Mesodermal cell (in vitro differentiated cells): ENCODE results near the gene KRT3.

Experiments
- H3K27ac ChIP-seq: 2 replicates; pipeline ENCODE4 v1.7.0; 2013; ENCODE audit warnings: mild to moderate bottlenecking, low read depth, low read length, moderate library complexity; ENCODE audit not compliant: severe bottlenecking
- H3K36me3 ChIP-seq: 2 replicates; pipeline ENCODE4 v1.7.1; 2013; ENCODE audit warnings: mild to moderate bottlenecking, low read length, moderate library complexity; ENCODE audit not compliant: control insufficient read depth, insufficient read depth
- H3K4me1 ChIP-seq: one replicate; pipeline ENCODE4 v1.7.1; 2013; ENCODE audit warnings: mild to moderate bottlenecking, low read length; ENCODE audit not compliant: insufficient read depth, control insufficient read depth, poor library complexity, severe bottlenecking
- H3K4me3 ChIP-seq: 2 replicates; pipeline ENCODE4 v1.7.0; 2013; ENCODE audit warnings: low read length, control low read depth, mild to moderate bottlenecking; ENCODE audit not compliant: insufficient read depth, poor library complexity, severe bottlenecking; ENCODE audit errors: extremely low read depth
- H3K9me3 ChIP-seq: 2 replicates; pipeline ENCODE4 v1.7.1; 2013; ENCODE audit warnings: mild to moderate bottlenecking, low read length, moderate library complexity; ENCODE audit not compliant: control insufficient read depth
- WGBS, 2 experiments: methylation state at CpG; one replicate each; pipeline ENCODE4 v1.1.5; 2013; ENCODE audit warnings: missing lambda C conversion rate in 2 of 2; ENCODE audit not compliant: insufficient coverage in 2 of 2; 5-methylcytosine and 5-hydroxymethylcytosine counted together

The KRT3 gene

GRCh38 chr12:52826611-52827498, 30.9 kb upstream of the KRT3 start:
- Histone ChIP-seq H3K9me3 (no peaks in the 10 kb centered on the region), H3K4me3 (no peak overlapping the region), H3K27ac (no peak overlapping the region), H3K4me1 (peaks cover 4% of the 10 kb centered on the region), H3K36me3 (no peaks in the 10 kb centered on the region)
- WGBS, 2 experiments: 90 to 96% methylated on average over 10 to 11 of the region's 11 CpGs

DNA sequence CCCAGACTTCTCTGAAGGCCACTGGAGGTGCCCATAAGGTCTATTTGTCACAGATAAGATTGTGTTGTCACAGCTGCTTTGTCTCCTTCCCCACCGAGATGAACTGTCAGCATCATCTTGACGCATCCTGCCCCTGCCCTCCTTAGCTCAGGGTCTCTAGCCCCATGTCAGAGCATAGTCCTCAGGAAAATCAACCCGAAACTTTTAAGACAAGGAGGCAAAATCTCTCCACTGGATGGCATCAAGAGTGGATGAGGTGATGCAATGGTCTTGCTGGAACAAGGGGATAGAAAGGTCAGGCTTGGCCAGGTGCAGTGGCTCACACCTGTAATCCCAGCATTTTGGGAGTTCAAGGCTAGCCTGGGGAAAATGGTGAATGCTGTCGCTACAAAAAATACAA, 30.0 kb upstream of the KRT3 start:
- Histone ChIP-seq H3K9me3 (no peaks in the 10 kb centered on the region), H3K36me3 (no peaks in the 10 kb centered on the region), H3K27ac (no peak overlapping the region), H3K4me3 (no peak overlapping the region), H3K4me1 (peaks cover 6% of the 10 kb centered on the region)
- 95 to 96% methylated on average over 3 of the region's 4 CpGs for WGBS, 2 experiments

DNA sequence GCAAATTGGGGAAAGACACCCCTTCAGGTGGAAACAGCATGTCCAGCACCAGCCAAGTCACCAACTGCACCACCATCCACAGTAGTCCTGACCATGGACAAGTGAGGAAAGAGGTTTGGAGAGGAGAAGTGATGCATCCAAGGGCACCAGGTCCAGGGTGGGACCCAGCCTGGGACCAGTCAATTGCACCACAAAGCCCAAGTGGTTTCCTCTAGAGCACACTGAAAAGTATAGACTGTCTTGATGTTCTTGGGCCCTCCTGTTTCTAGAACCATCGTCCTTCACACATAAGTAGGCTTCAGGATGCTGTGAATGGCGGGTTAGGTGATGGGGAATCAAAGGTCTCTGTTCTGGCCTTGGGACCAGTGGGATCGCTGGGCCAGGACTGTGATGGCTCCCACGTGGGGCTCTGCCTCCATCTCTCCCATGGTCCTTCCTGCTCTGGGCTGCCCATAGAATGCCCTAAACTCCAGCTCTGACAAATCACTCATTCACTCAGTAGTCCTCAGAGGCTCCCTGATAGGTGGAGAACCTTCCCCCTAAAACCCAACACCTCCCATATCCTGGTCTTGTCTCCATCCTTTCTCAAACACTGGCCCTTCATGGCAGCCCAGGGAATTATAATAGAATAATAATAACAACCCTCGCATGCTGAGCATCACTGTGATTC, 29.0 kb upstream of the KRT3 start:
- H3K36me3 ChIP-seq: no peaks in the 10 kb centered on the region
- no peak overlapping the region for H3K4me3 ChIP-seq
- H3K9me3 ChIP-seq: no peaks in the 10 kb centered on the region
- 86 to 95% methylated on average over 3 of the region's 5 CpGs for WGBS, 2 experiments
- no peak overlapping the region for H3K27ac ChIP-seq
- H3K4me1 ChIP-seq: peaks cover 6% of the 10 kb centered on the region

DNA sequence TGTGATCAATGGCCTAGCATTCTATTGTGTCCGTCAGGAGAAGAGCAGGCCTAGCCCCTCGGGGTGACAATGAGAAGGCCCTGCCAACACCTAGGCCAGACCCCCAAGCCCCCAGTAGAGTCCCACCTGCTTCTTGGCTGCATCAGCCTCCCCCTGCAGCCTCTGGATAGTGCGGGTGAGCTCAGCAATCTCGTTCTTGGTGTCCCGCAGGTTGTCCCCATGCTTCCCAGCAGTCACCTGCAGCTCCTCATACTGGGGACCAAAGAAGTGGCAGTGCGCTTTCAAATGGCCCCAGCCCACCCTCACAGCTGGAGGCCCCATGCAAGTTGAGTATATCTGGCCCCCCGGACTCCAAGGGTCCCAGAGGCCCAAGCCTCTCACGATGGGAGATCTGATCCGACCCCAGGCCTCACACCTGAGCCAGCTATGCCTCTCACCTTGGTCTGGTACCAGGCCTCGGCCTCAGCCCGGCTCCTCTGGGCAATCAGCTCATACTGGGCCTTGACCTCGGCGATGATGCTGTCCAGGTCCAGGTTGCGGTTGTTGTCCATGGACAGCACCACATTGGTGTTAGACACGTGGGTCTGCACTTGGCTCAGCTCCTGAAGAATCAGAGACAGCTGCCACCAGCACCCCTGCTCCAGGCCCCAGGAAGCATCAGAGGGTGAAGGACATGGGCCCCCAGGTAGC, 28.0 kb upstream of the KRT3 start:
- peaks cover 6% of the 10 kb centered on the region for H3K4me1 ChIP-seq
- 89 to 97% methylated on average over 15 of the region's 15 CpGs for WGBS, 2 experiments
- no peak overlapping the region for H3K4me3 ChIP-seq

DNA sequence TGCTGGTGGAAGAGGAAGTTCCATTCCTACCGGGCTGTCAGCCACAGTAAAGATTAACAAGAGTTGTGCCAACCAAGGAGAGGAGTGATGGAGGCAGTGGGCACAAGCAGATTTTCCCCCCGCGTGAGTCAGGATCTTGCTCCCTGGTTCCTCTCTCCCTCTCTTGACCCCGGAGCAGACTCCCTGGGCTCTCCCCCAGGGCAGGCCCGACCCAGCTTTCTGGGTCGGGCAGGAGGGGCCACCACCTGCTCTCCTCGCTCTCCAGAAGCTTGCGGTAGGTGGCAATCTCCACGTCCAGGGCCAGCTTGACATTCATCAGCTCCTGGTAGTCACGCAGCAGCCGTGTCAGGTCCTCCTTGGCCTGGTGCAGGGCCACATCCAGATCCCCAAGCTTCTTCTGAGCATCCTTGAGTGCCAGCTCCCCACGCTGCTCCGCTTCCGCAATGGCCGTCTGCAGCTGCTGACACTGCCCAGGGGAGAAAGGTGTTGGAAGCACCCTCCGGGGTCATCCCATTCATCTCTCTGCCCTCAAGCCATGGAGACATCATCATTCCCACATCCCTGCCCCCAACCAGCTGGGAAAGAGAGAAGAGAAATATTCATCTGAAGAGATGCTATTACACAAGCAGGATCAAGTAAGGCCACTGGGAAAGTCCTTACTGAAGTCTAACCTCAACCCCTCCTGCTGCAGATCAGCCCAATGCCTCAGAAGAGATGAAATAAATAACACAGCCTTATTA, 27.0 kb upstream of the KRT3 start:
- no peaks in the 10 kb centered on the region for H3K9me3 ChIP-seq
- no peaks in the 10 kb centered on the region for H3K36me3 ChIP-seq
- H3K4me3 ChIP-seq: no peak overlapping the region
- 86 to 89% methylated on average over 11 of the region's 16 CpGs for WGBS, 2 experiments
- H3K27ac ChIP-seq: no peak overlapping the region
- H3K4me1 ChIP-seq: peaks cover 6% of the 10 kb centered on the region

More for the DNA sequence above, 28.0 kb upstream of the KRT3 start:
- Histone ChIP-seq H3K9me3 (no peaks in the 10 kb centered on the region), H3K36me3 (no peaks in the 10 kb centered on the region), H3K27ac (no peak overlapping the region)

- Histone ChIP-seq H3K27ac (no peak overlapping the region), H3K4me1 (peaks cover 6% of the 10 kb centered on the region), H3K9me3 (no peaks in the 10 kb centered on the region), H3K36me3 (no peaks in the 10 kb centered on the region), H3K4me3 (no peak overlapping the region)
- 89 to 92% methylated on average over 9 of the region's 10 CpGs for WGBS, 2 experiments
Observed at GRCh38 chr12:52821826-52822660, 26.1 kb upstream of the KRT3 start.

GRCh38 chr12:52821071-52821730, 25.3 kb upstream of the KRT3 start:
- no peaks in the 10 kb centered on the region for H3K9me3 ChIP-seq
- H3K4me1 ChIP-seq: peaks cover 4% of the 10 kb centered on the region
- WGBS, 2 experiments: 76 to 88% methylated on average over 2 to 3 of the region's 4 CpGs
- H3K27ac ChIP-seq: no peak overlapping the region
- H3K4me3 ChIP-seq: no peak overlapping the region
- no peaks in the 10 kb centered on the region for H3K36me3 ChIP-seq

- peaks cover 4% of the 10 kb centered on the region for H3K4me1 ChIP-seq
- H3K27ac ChIP-seq: no peak overlapping the region
- H3K36me3 ChIP-seq: no peaks in the 10 kb centered on the region
- H3K4me3 ChIP-seq: no peak overlapping the region
- WGBS, 2 experiments: 75 to 93% methylated on average over 3 to 4 of the region's 6 CpGs
- no peaks in the 10 kb centered on the region for H3K9me3 ChIP-seq
Observed at GRCh38 chr12:52820521-52820920, 24.6 kb upstream of the KRT3 start.

DNA sequence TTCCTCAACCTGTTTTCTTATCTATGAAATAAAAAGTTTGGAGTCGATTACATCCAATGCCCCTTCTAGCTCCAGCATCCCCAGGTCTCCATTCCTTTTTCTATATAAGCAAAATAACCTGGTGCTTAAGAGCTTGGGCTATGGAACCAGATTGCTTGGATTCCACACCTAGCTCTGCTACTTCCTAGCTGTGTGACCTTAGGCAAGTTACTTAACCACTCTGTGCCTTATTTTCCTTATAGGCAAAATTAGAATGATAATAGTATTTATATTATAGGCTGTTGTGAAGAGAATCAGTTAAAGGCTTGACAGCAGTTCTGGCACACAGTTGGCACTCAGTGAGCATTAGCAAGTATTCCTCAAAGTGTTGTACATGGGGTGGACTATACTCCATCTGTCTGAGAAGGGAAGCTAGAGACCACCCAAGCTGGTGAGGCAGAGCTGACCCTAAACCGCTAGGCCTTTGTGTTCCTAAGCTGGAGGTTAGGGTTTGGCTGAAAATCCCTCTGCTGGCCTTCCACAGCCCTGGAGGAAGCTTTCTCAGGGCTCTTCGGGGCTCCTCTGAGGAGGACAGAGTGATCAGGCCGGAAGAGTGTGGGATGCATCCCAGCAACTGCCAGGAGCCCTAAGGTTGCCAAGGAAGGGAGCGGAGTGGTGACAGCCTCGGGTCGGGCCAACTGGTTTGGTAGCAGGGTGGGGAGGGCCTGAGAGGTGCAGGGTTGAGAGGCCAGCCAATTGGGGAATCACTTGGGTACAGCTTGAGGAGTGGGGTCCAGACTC, 24.0 kb upstream of the KRT3 start:
- H3K4me3 ChIP-seq: no peak overlapping the region
- 88 to 93% methylated on average over 5 of the region's 7 CpGs for WGBS, 2 experiments
- no peak overlapping the region for H3K27ac ChIP-seq
- peaks cover 4% of the 10 kb centered on the region for H3K4me1 ChIP-seq
- no peaks in the 10 kb centered on the region for H3K9me3 ChIP-seq
- H3K36me3 ChIP-seq: no peaks in the 10 kb centered on the region
